Testis (tissue), 2 donors: ENCODE measurements around the gene DUSP19.

Source experiments
- POLR2A ChIP-seq: fragments of 450-650 bp; IDR thresholded peaks from one replicate; pipeline ENCODE4 v1.6.1; 2017; ENCODE audit warnings: antibody characterized with exemption, mild to moderate bottlenecking, moderate library complexity
- TF ChIP-seq, protein P1 (sequence below), 3 experiments: fragments of 450-650 bp in 2 of 3; fragments of 200-600 bp in 1 of 3; sonication (generic) in 1 of 3; IDR thresholded peaks; one replicate each; pipeline ENCODE4 v1.5.1; 2016 to 2019; ENCODE audit warnings: antibody characterized with exemption in 3 of 3, mild to moderate bottlenecking in 2 of 3, moderate library complexity in 1 of 3

DNA sequence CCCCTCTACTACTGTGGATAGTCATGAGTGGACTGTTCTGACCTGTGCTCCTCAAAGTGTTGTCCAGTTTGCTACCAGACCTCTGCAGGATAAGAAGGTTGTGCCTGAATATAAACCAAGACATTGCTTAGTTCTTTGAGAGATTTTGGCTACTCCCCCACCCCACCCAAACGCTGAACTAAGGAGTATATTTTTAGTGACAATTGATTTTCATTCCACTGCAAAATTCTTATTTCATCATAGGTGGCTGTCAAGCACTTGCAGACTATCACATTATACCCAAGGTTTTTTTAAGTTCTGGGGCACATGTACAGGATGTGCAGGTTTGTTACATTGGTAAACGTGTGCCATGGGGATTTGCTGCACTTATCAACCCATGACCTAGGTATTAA, 13.4 kb downstream of the DUSP19 start:
- TF ChIP-seq, protein P1, sequence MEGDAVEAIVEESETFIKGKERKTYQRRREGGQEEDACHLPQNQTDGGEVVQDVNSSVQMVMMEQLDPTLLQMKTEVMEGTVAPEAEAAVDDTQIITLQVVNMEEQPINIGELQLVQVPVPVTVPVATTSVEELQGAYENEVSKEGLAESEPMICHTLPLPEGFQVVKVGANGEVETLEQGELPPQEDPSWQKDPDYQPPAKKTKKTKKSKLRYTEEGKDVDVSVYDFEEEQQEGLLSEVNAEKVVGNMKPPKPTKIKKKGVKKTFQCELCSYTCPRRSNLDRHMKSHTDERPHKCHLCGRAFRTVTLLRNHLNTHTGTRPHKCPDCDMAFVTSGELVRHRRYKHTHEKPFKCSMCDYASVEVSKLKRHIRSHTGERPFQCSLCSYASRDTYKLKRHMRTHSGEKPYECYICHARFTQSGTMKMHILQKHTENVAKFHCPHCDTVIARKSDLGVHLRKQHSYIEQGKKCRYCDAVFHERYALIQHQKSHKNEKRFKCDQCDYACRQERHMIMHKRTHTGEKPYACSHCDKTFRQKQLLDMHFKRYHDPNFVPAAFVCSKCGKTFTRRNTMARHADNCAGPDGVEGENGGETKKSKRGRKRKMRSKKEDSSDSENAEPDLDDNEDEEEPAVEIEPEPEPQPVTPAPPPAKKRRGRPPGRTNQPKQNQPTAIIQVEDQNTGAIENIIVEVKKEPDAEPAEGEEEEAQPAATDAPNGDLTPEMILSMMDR (IDR thresholded peaks at IDR 0.05): no peak
- TF ChIP-seq POLR2A: no peak
